ENCODE measurements around the gene CFAP46. TPM values are rescaled to one million over a fixed set of nuclear protein-coding genes. Genes with fewer than 3 reads are reported as not detected.
A peak's percentile ranks its signal among the peaks of the same experiment; 100 is the strongest.

Gene CFAP46
- total and polyA plus RNA-seq, 2 donors (not counting 1 experiment from before 2014, with no cell fraction given): 0.07 TPM; not detected in 1

- Mint-ChIP-seq H3K9me3 (ENCODE audit: insufficient read depth) (no peaks in the 10 kb centered on the region), H3K4me3 (no peak overlapping the region), H3K27me3 (no peaks in the 10 kb centered on the region), H3K4me1 (peaks cover 11% of the 10 kb centered on the region), H3K27ac (peak overlapping the region; percentile 53)
- Histone ChIP-seq H4K20me1 (ENCODE audit: control insufficient read depth, insufficient read depth, low read length, poor library complexity, severe bottlenecking) (no peaks in the 10 kb centered on the region), H3K4me3 (ENCODE audit: control extremely low read depth in 1 of 5, extremely low read depth in 1 of 5, insufficient read depth in 1 of 5, low read depth in 2 of 5, low read length in 4 of 5) (no peak overlapping the region), H3K27me3 (replicated peaks in 1 of 4; ENCODE audit: control extremely low read depth in 1 of 4, control insufficient read depth in 3 of 4, insufficient read depth in 4 of 4, low read length in 3 of 4) (no peaks in the 10 kb centered on the region), H3K9me3 (ENCODE audit: control extremely low read depth in 1 of 3, control insufficient read depth in 2 of 3, insufficient read depth in 1 of 3, low read length in 2 of 3) (peaks cover 0 to 12% (median 0%) of the 10 kb centered on the region in 3 donors), H3K4me1 (ENCODE audit: control insufficient read depth in 2 of 2, insufficient read depth in 2 of 2, low read length in 2 of 2) (peaks cover 0 to 3% of the 10 kb centered on the region in 2 donors), H3K79me2 (ENCODE audit: control insufficient read depth, insufficient read depth, low read length) (no peaks in the 10 kb centered on the region), H3K36me3 (replicated peaks in 1 of 2; ENCODE audit: control extremely low read depth in 1 of 2, control insufficient read depth in 1 of 2, extremely low read depth in 1 of 2, insufficient read depth in 2 of 2, low read length in 1 of 2) (no peaks in the 10 kb centered on the region), H3K9ac (ENCODE audit: low read length) (no peak overlapping the region), H3K27ac (ENCODE audit: low read length in 2 of 2) (peak overlapping the region in 1 of 2 donors; percentile 33), H2AFZ (ENCODE audit: insufficient read depth, low read depth, low read length, poor library complexity, severe bottlenecking) (peak overlapping the region; percentile 38), H3K4me2 (replicated peaks; ENCODE audit: low read depth, low read length, poor library complexity, severe bottlenecking) (no peak overlapping the region)
- WGBS (ENCODE audit: insufficient coverage): 72% methylated on average over 9 of the region's 10 CpGs
- no peak for DNase-seq
- no peak for TF ChIP-seq CTCF (IDR thresholded peaks at IDR 0.05)
- TF ChIP-seq EZH2 (IDR thresholded peaks at IDR 0.05; ENCODE audit: borderline replicate concordance, insufficient read depth, low read depth, low read length, poor library complexity, severe bottlenecking): no peak
- no peak for ATAC-seq (ENCODE audit: low read depth)
- ChIA-PET POLR2A (no interaction called here), CTCF (no interaction called here)
- intact Hi-C loops (cut with micrococcal nuclease): no loop called here
Observed at GRCh38 chr10:132929953-132930548, 12.3 kb downstream of the CFAP46 start.

- Histone ChIP-seq H2AFZ (ENCODE audit: insufficient read depth, low read depth, low read length, poor library complexity, severe bottlenecking) (no peak overlapping the region), H3K4me2 (replicated peaks; ENCODE audit: low read depth, low read length, poor library complexity, severe bottlenecking) (no peak overlapping the region), H3K9me3 (ENCODE audit: control extremely low read depth in 1 of 3, control insufficient read depth in 2 of 3, insufficient read depth in 1 of 3, low read length in 2 of 3) (peaks cover 0 to 12% (median 0%) of the 10 kb centered on the region in 3 donors), H3K79me2 (ENCODE audit: control insufficient read depth, insufficient read depth, low read length) (no peaks in the 10 kb centered on the region), H3K4me3 (ENCODE audit: control extremely low read depth in 1 of 5, extremely low read depth in 1 of 5, insufficient read depth in 1 of 5, low read depth in 2 of 5, low read length in 4 of 5) (no peak overlapping the region), H3K27ac (ENCODE audit: low read length in 2 of 2) (no peak overlapping the region), H3K9ac (ENCODE audit: low read length) (no peak overlapping the region), H3K27me3 (replicated peaks in 1 of 4; ENCODE audit: control extremely low read depth in 1 of 4, control insufficient read depth in 3 of 4, insufficient read depth in 4 of 4, low read length in 3 of 4) (no peaks in the 10 kb centered on the region), H3K4me1 (ENCODE audit: control insufficient read depth in 2 of 2, insufficient read depth in 2 of 2, low read length in 2 of 2) (peaks cover 0 to 3% of the 10 kb centered on the region in 2 donors), H4K20me1 (ENCODE audit: control insufficient read depth, insufficient read depth, low read length, poor library complexity, severe bottlenecking) (no peaks in the 10 kb centered on the region), H3K36me3 (replicated peaks in 1 of 2; ENCODE audit: control extremely low read depth in 1 of 2, control insufficient read depth in 1 of 2, extremely low read depth in 1 of 2, insufficient read depth in 2 of 2, low read length in 1 of 2) (no peaks in the 10 kb centered on the region)
- WGBS (ENCODE audit: insufficient coverage): 87% methylated on average over 9 of the region's 12 CpGs
- intact Hi-C loops (cut with micrococcal nuclease): no loop called here
- Mint-ChIP-seq H3K27ac (no peak overlapping the region), H3K4me1 (peaks cover 11% of the 10 kb centered on the region), H3K27me3 (no peaks in the 10 kb centered on the region), H3K4me3 (no peak overlapping the region), H3K9me3 (ENCODE audit: insufficient read depth) (no peaks in the 10 kb centered on the region)
- DNase-seq (no peak), ATAC-seq (ENCODE audit: low read depth) (no peak)
- CTCF ChIA-PET: no interaction called here
- TF ChIP-seq EZH2 (IDR thresholded peaks at IDR 0.05; ENCODE audit: borderline replicate concordance, insufficient read depth, low read depth, low read length, poor library complexity, severe bottlenecking): no peak
- no peak for TF ChIP-seq CTCF (IDR thresholded peaks at IDR 0.05)
- POLR2A ChIA-PET: no interaction called here
Observed at GRCh38 chr10:132929480-132929879, 12.9 kb downstream of the CFAP46 start.
